ENCODE results near the gene WDR37. TPM values are rescaled to one million over a fixed set of nuclear protein-coding genes. Genes with fewer than 3 reads are reported as not detected.

WDR37 gene
- total RNA-seq, 6 experiments from 2014 or later: 5.8 to 9.7 (median 8.3) TPM

DNA sequence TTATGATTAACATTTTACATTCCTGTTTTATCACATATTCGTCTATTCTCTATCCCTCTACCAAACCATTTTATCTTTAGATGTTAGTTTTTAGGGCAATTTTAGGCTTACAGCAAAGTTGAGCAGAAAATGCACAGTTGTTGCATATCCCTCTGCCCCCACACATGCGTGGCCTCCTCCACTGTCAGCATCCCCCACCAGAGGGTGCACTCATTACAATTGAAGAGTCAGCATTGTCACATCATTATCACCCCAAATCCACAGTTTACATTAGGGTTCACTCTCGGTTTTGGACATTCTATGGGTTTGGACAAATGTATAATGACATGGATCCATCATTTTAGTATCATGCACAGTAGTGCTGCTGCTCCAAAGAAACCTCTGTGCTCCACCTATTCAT is 86.4 kb downstream of the WDR37 start:
- intact Hi-C loops (cut with DNase I): no loop called here
- no peaks in the 10 kb centered on the region for H3K4me1 ChIP-seq
- DNase-seq (no peak), ATAC-seq (no peak)
- H3K27ac ChIP-seq: no peak overlapping the region
- peaks cover 0 to 6% (median 0%) of the 10 kb centered on the region in 4 donors for H3K9me3 ChIP-seq
- TF ChIP-seq POLR2A (IDR thresholded peaks at IDR 0.05): no peak
- TF ChIP-seq CTCF (IDR thresholded peaks at IDR 0.05): peak in 1 of 4 donors; percentile 10
- WGBS (ENCODE audit: insufficient coverage, low coverage, low lambda C conversion rate, missing lambda C conversion rate): 23% methylated on average over 3 of the region's 3 CpGs
- no peak overlapping the region for H3K4me3 ChIP-seq
- H3K27me3 ChIP-seq: no peaks in the 10 kb centered on the region
- H3K36me3 ChIP-seq: no peaks in the 10 kb centered on the region

DNA sequence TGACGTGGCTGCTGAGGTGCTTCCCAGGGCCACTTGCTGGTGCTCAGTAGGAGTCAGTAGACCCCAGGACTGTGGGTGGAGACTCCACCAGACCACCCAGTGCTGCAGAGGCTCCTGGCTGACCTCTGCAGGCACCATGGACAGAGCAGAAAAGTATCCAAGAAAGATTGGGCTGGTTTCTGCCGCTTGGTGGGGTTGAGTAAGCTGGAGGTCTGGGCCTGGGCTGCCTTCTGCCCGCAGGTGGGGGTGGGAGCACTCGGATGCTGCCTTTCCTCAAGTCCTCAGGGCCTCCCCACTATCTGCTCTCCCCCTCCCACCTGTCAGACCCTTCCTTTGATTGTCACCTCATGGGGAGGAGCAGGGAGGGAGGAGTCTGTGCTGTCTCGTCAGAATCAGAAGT is 91.6 kb downstream of the WDR37 start:
- Histone ChIP-seq H3K4me3 (no peak overlapping the region), H3K27ac (no peak overlapping the region), H3K9me3 (peaks cover 0 to 6% (median 0%) of the 10 kb centered on the region in 4 donors), H3K4me1 (no peaks in the 10 kb centered on the region), H3K36me3 (no peaks in the 10 kb centered on the region), H3K27me3 (no peaks in the 10 kb centered on the region)
- WGBS (ENCODE audit: insufficient coverage, low coverage, low lambda C conversion rate, missing lambda C conversion rate): 45% methylated on average over 4 of the region's 5 CpGs
- TF ChIP-seq CTCF (IDR thresholded peaks at IDR 0.05) (no peak), POLR2A (IDR thresholded peaks at IDR 0.05) (no peak)
- DNase-seq (no peak), ATAC-seq (no peak)
- intact Hi-C loops (cut with DNase I): no loop called here

DNA sequence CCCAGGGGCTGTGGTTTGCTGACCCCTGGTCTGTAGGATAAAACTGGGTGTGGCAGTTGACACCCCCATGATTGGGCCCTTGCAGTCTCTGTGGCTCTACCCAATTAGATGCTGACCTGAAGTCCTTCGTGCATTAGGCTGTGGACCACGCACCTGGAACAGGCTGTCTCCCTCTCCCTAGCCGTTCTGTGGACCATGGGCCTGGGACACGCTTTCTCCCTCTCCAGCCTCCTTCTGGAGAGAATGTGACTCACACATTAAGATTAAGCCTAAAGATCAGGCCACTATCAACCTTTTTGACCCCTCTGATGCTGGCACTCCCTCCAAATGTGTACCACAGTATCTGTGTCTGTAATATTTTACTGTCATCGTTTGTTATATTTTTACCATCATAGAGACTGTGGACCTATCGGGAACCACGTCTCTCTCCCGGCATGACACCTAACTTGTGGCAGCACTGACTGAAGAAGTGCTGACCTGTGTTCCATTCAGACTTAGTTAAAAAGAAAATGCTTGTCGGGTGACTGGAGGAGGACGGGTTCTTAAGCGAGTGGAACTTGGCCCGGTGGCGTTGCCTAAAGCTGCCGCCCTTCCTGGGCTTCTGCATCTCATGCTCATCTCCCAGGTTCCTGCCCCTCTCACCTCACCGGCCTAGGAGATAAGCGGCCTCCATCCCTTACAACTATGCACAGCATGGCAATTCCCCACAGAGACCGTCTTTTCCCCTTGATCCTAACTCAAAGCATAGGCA is 92.8 kb downstream of the WDR37 start:
- DNase-seq (no peak), ATAC-seq (no peak)
- H3K9me3 ChIP-seq: peaks cover 0 to 6% (median 0%) of the 10 kb centered on the region in 4 donors
- no peak overlapping the region for H3K4me3 ChIP-seq
- intact Hi-C loops (cut with DNase I): no loop called here
- no peaks in the 10 kb centered on the region for H3K27me3 ChIP-seq
- TF ChIP-seq CTCF (IDR thresholded peaks at IDR 0.05) (no peak), POLR2A (IDR thresholded peaks at IDR 0.05) (no peak)
- 78% methylated on average over 15 of the region's 17 CpGs for WGBS (ENCODE audit: insufficient coverage, low coverage, low lambda C conversion rate, missing lambda C conversion rate)
- no peaks in the 10 kb centered on the region for H3K36me3 ChIP-seq
- H3K4me1 ChIP-seq: no peaks in the 10 kb centered on the region
- H3K27ac ChIP-seq: no peak overlapping the region

GRCh38 chr10:1149793-1150637 is 93.8 kb downstream of the WDR37 start:
- no peak for TF ChIP-seq POLR2A (IDR thresholded peaks at IDR 0.05)
- no peak for TF ChIP-seq CTCF (IDR thresholded peaks at IDR 0.05)
- Histone ChIP-seq H3K4me3 (no peak overlapping the region), H3K9me3 (peaks cover 0 to 6% (median 0%) of the 10 kb centered on the region in 4 donors), H3K36me3 (no peaks in the 10 kb centered on the region), H3K4me1 (no peaks in the 10 kb centered on the region), H3K27me3 (no peaks in the 10 kb centered on the region), H3K27ac (no peak overlapping the region)
- intact Hi-C loops (cut with DNase I): no loop called here
- ATAC-seq (peak; percentile 61 to 74 (median 69)), DNase-seq (no peak)
- 38% methylated on average over 13 of the region's 23 CpGs for WGBS (ENCODE audit: insufficient coverage, low coverage, low lambda C conversion rate, missing lambda C conversion rate)

Measured in right lobe of liver (tissue), 6 donors.